PC-3 (cell line): ENCODE results near the gene WFS1. TPM values are rescaled to one million over a fixed set of nuclear protein-coding genes. Genes with fewer than 3 reads are reported as not detected.

Experiments
- ATAC-seq: fragments of 200-7000 bp; cut with Tn5 transposase; 2 replicates; pipeline ENCODE4 v1.9.1; 2020; ENCODE audit warnings: mild to moderate bottlenecking, moderate library complexity
- BruUV-seq: library from RNA; stranded (reverse); fragments of 400-500 nt; replicated peaks from 2 replicates; lab custom pipeline; 2021; lab: Mats Ljungman, UMichigan
- CTCF ChIA-PET: fragments of 300-600 bp; sonication (Branson Sonifier 250); formaldehyde crosslinking; loops from one replicate; lab custom pipeline; 2022; ENCODE audit warnings: antibody characterized with exemption; lab: Charles Lee
- POLR2A ChIA-PET: fragments of 300-600 bp; sonication (Branson Sonifier 250); formaldehyde crosslinking; loops from one replicate; lab custom pipeline; 2022; ENCODE audit warnings: antibody characterized with exemption; ENCODE audit not compliant: unreplicated experiment; lab: Charles Lee
- DNase-seq: peaks from one replicate; pipeline ENCODE4 v3.0.0-alpha.2; 2015
- H2AFZ ChIP-seq: fragments of 300-600 bp; sonication (generic); 2 replicates; pipeline ENCODE4 v1.6.0; 2016; ENCODE audit warnings: antibody characterized with exemption, low read length
- H3F3A ChIP-seq: fragments of 300-600 bp; sonication (generic); one replicate; pipeline ENCODE4 v1.6.0; 2017; ENCODE audit warnings: antibody characterized with exemption, low read length, control low read depth, mild to moderate bottlenecking; ENCODE audit not compliant: unreplicated experiment
- H3K27ac ChIP-seq: fragments of 300-600 bp; sonication (generic); 2 replicates; pipeline ENCODE4 v1.5.1; 2016; ENCODE audit warnings: mild to moderate bottlenecking, low read length
- H3K27me3 ChIP-seq: fragments of 300-600 bp; sonication (generic); 2 replicates; pipeline ENCODE4 v1.6.1; 2016; ENCODE audit warnings: low read length, mixed read lengths
- H3K36me3 ChIP-seq: fragments of 300-600 bp; sonication (generic); 2 replicates; pipeline ENCODE4 v1.6.1; 2016; ENCODE audit warnings: low read depth, mixed run types, low read length, mixed read lengths
- H3K4me1 ChIP-seq: fragments of 300-600 bp; sonication (generic); 2 replicates; pipeline ENCODE4 v1.5.1; 2016; ENCODE audit warnings: low read length; ENCODE audit not compliant: insufficient read depth
- H3K4me2 ChIP-seq: fragments of 300-600 bp; sonication (generic); 2 replicates; pipeline ENCODE4 v1.6.0; 2016; ENCODE audit warnings: low read length
- H3K4me3 ChIP-seq: fragments of 300-600 bp; sonication (generic); 2 replicates; pipeline ENCODE4 v1.5.1; 2016; ENCODE audit warnings: mild to moderate bottlenecking, low read length, mixed read lengths
- H3K79me2 ChIP-seq: fragments of 300-600 bp; sonication (generic); 2 replicates; pipeline ENCODE4 v1.6.1; 2017; ENCODE audit warnings: low read length, mixed read lengths
- H3K9ac ChIP-seq: fragments of 300-600 bp; sonication (generic); 2 replicates; pipeline ENCODE4 v1.6.0; 2016; ENCODE audit warnings: mild to moderate bottlenecking, low read length
- H3K9me2 ChIP-seq: fragments of 300-600 bp; sonication (generic); replicated peaks from 2 replicates; pipeline ENCODE4 v1.6.1; 2016; ENCODE audit warnings: mixed run types, low read length, mixed read lengths
- H3K9me3 ChIP-seq: fragments of 300-600 bp; sonication (generic); 2 replicates; pipeline ENCODE4 v1.6.1; 2016; ENCODE audit warnings: low read length, mixed read lengths
- H4K20me1 ChIP-seq: fragments of 300-600 bp; sonication (generic); 2 replicates; pipeline ENCODE4 v1.6.1; 2016; ENCODE audit warnings: low read length, mixed read lengths
- CTCF ChIP-seq: fragments of 300-600 bp; sonication (generic); conservative IDR thresholded peaks from 2 replicates; pipeline ENCODE4 v1.5.1; 2017; ENCODE audit warnings: antibody characterized with exemption, low read depth, mild to moderate bottlenecking, low read length
- EZH2 ChIP-seq: fragments of 300-600 bp; sonication (generic); IDR thresholded peaks from one replicate; pipeline ENCODE4 v1.6.1; 2017; ENCODE audit warnings: antibody characterized with exemption, mild to moderate bottlenecking, low read length; ENCODE audit not compliant: unreplicated experiment
- EZH2phosphoT487 ChIP-seq: fragments of 300-600 bp; sonication (generic); IDR thresholded peaks from 2 replicates; pipeline ENCODE4 v1.6.1; 2018; ENCODE audit warnings: mild to moderate bottlenecking, antibody characterized with exemption, low read length, borderline replicate concordance
- intact Hi-C: fragments of 100-400 bp; cut with micrococcal nuclease; formaldehyde crosslinking; loops from 2 replicates; pipeline ENCODE4 v1.9.0; 2023
- total RNA-seq: library from RNA; depleted of rRNA; stranded (reverse); fragments of >200 nt; gene quantifications from 2 replicates; pipeline ENCODE4 v1.2.3, GENCODE V29; 2014

Gene WFS1
- total RNA-seq, 1 experiment from 2014 or later: 35.7 TPM

DNA sequence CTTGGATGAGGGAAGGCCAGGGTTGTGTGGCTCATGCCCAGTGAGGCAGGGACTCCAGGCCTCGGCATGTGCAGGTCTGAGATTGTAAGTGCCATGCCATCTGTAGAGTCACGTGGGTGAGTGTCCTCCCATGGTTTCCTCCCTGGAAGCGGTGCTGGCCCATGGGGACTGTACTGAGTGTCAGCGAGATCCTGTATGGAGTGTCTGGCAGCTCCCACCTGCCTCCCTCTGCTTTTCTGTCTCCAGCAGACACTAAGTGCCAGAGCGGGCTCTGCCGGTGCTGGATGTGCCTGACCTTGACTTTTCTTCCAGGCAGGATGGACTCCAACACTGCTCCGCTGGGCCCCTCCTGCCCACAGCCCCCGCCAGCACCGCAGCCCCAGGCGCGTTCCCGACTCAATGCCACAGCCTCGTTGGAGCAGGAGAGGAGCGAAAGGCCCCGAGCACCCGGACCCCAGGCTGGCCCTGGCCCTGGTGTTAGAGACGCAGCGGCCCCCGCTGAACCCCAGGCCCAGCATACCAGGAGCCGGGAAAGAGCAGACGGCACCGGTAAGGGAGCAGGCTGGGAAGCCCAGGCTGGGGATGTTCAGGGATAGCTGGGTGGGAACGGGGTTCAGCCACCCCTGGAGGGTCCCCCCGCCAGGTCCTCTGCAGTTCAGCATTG lies 7.6 kb downstream of the WFS1 start:
- Histone ChIP-seq H3K4me2 (no peak overlapping the region), H3K27me3 (no peaks in the 10 kb centered on the region), H3K27ac (no peak overlapping the region), H3F3A (no peaks in the 10 kb centered on the region), H3K79me2 (peaks cover 25% of the 10 kb centered on the region), H2AFZ (no peak overlapping the region), H3K4me3 (no peak overlapping the region), H3K4me1 (peaks cover 17% of the 10 kb centered on the region), H3K9me3 (no peaks in the 10 kb centered on the region), H3K36me3 (no peaks in the 10 kb centered on the region), H3K9me2 (no peaks in the 10 kb centered on the region), H4K20me1 (no peaks in the 10 kb centered on the region), H3K9ac (no peak overlapping the region)
- BruUV-seq: no TSS peak
- ChIA-PET POLR2A (no interaction called here), CTCF (no interaction called here)
- DNase-seq (no peak), ATAC-seq (no peak)
- intact Hi-C loops: no loop called here
- TF ChIP-seq EZH2phosphoT487: no peak
- no peak for TF ChIP-seq CTCF
- no peak for TF ChIP-seq EZH2

DNA sequence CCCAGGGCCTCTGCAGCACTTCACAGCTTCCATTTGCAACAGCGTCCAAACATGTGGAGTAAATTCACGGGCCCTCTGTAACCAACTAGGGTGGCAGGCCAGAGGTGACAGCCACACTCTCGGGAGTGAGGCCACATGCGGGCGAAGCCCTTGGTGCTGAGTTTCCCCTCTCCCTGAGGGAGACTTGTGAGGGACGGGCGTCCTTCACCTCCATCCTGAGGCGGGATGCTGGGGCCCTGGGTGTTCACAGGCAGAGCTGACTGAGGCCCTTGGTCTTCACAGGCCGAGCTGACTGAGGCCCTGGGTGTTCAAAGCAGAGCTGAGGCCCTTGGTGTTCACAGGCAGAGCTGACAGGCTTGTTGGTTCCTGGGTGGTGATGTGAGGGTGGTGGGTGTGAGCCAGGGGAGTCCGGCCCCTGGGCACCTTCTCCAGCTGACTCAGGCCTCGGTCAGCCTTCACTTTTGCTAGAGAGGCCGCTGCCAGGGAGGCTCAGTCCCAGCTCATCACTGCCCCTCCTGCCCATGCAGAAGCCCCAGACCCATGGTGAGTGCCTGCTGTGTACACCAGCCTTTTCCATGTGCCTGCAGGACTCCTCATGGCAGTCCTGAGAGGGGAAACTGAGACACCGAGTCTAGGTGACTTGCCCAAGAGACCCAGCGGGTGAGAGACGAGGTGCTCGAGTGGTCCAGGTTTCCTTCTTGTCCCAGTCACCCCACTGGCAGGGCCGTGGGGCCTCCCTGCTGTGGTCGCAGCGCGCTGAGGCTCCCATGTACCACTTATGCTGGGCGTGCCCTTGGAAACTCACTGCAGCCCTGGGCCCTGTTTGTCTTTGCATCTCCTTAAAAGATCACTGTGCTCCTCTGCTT lies 8.5 kb downstream of the WFS1 start:
- no peak overlapping the region for H3K9ac ChIP-seq
- TF ChIP-seq EZH2: no peak
- TF ChIP-seq CTCF: no peak
- no peak for TF ChIP-seq EZH2phosphoT487
- H3K27me3 ChIP-seq: no peaks in the 10 kb centered on the region
- no peaks in the 10 kb centered on the region for H3K9me2 ChIP-seq
- POLR2A ChIA-PET: no interaction called here
- H3K27ac ChIP-seq: no peak overlapping the region
- no peaks in the 10 kb centered on the region for H3F3A ChIP-seq
- no TSS peak for BruUV-seq
- DNase-seq (no peak), ATAC-seq (no peak)
- H3K4me1 ChIP-seq: peaks cover 8% of the 10 kb centered on the region
- H3K36me3 ChIP-seq: no peaks in the 10 kb centered on the region
- intact Hi-C loops: no loop called here
- H3K4me2 ChIP-seq: no peak overlapping the region
- H3K9me3 ChIP-seq: no peaks in the 10 kb centered on the region
- H3K79me2 ChIP-seq: peaks cover 19% of the 10 kb centered on the region
- H4K20me1 ChIP-seq: no peaks in the 10 kb centered on the region
- H3K4me3 ChIP-seq: no peak overlapping the region
- CTCF ChIA-PET: no interaction called here
- H2AFZ ChIP-seq: no peak overlapping the region

DNA sequence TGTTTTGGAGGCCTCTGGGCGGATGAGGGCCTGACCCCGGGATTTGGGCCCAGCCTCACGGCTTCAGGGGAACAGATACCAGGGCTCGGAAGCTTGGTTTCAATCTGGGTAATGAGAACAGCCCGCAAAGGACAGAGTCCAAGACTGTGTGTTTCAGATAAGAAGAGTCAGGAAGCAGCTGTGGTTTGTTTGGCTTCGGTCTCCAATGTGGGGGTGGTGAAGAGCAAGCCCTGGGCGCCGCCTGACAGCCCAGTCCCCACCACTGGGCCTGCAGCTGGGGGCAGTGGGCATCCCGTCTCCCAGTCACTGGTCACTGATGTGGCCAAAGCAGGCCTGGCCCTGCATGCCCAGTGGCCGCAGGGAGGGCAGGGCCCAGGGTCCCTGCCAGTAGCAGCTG lies 9.1 kb downstream of the WFS1 start:
- H3K36me3 ChIP-seq: no peaks in the 10 kb centered on the region
- H3K27ac ChIP-seq: no peak overlapping the region
- H3K9me2 ChIP-seq: no peaks in the 10 kb centered on the region
- no peaks in the 10 kb centered on the region for H3K27me3 ChIP-seq
- H3K4me3 ChIP-seq: no peak overlapping the region
- POLR2A ChIA-PET: no interaction called here
- H3K9me3 ChIP-seq: no peaks in the 10 kb centered on the region
- H3F3A ChIP-seq: no peaks in the 10 kb centered on the region
- intact Hi-C loops: no loop called here
- H2AFZ ChIP-seq: no peak overlapping the region
- H3K79me2 ChIP-seq: peaks cover 19% of the 10 kb centered on the region
- no peak for TF ChIP-seq CTCF
- peaks cover 2% of the 10 kb centered on the region for H3K4me1 ChIP-seq
- CTCF ChIA-PET: no interaction called here
- H3K4me2 ChIP-seq: no peak overlapping the region
- H3K9ac ChIP-seq: no peak overlapping the region
- no peak for DNase-seq
- no peaks in the 10 kb centered on the region for H4K20me1 ChIP-seq
- no peak for ATAC-seq
- no TSS peak for BruUV-seq
